ENCODE data around the gene DPEP3. TPM values are rescaled to one million over a fixed set of nuclear protein-coding genes. Genes with fewer than 3 reads are reported as not detected.
A peak's percentile ranks its signal among the peaks of the same experiment; 100 is the strongest.
"Not testable (repeated sequence)": the region's sequence is repeated elsewhere in the genome, so short reads cannot be mapped to it uniquely, and the experiment has no call there.

The DPEP3 gene
- total RNA-seq, 8 experiments from 2014 or later: 0.66 TPM; not detected in 7

DNA sequence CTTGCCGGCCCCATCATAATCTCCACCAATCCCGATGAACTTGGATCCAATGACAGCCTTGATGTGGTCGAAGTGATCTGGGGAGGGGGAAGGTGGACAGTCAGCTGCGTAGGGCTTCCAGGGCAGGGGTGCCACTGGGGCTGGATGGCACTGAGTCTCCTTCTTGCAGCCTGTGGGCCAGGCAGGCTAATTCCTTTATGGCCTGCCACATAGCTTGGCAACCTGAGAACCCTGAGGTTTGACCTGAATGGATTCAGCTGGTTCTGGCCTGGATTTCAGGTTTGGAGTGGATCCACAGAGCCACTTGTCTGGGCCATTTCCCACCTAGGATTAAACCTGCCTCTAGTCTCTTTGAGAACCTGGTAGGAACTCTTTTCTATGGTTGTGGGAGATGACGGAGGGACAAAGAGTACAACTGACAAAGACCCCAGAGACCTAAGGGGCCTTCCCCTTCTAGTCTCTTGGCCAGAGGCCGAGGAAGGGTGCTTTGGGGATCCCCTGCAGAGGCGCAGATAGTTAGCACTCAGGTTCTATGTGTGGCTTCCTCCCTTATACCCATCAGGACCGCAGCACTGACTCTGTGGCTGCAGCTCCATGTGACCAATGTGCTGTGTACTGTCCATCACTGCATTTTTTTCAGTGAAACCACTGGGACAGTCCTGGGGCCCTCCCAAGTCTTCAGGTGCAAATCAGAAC is 9.2 kb upstream of the DPEP3 start:
- Histone ChIP-seq H3K4me3 (no peak overlapping the region), H3K27ac (no peak overlapping the region), H3K4me1 (replicated peaks in 1 of 2) (peaks cover 6 to 11% of the 10 kb centered on the region in 2 donors)
- no peak for ATAC-seq (replicated peaks in 6 of 8)
- WGBS, 10 experiments: 27 to 93% (median 73%) methylated on average over 2 to 6 of the region's 8 CpGs; no CpG with 5 or more reads in 4 of the 10 experiments
- in situ Hi-C loops (cut with MboI; ENCODE audit: low pct_unique_long_range_greater_than_20kb in 2 of 9, low sequenced_read_pairs in 9 of 9, unreplicated experiment in 9 of 9): loop anchor here in 1 of 9 experiments (10.0 kb wide), 1 partner anchor 235 kb away; no protein-coding TSS in a partner anchor

DNA sequence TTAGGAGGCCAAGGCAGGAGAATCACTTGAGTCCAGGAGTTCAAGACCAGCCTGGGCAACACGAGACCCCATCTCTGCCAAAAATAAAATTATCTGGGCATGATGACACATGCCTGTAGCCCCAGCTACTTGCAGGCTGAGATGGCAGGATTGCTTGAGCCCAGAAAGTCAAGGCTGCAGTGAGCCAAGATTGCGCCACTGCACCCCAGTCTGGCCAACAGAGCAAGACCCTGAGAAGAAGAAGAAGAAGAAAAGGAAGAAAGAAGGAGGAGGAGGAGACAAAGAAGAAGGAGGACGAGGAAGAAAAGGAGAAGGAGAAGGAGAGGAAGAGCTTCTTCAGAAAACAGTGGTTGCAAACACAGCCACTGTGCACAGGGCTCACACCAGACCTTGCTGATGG is 8.4 kb upstream of the DPEP3 start:
- ATAC-seq (replicated peaks in 6 of 8): no peak
- H3K4me1 ChIP-seq (replicated peaks in 1 of 2): peaks cover 6 to 11% of the 10 kb centered on the region in 2 donors
- in situ Hi-C loops (cut with MboI; ENCODE audit: low pct_unique_long_range_greater_than_20kb in 2 of 9, low sequenced_read_pairs in 9 of 9, unreplicated experiment in 9 of 9): no loop called here
- 27 to 100% (median 65%) methylated on average over 1 to 3 of the region's 3 CpGs for WGBS, 10 experiments
- no peak overlapping the region for H3K4me3 ChIP-seq
- H3K27ac ChIP-seq: no peak overlapping the region

DNA sequence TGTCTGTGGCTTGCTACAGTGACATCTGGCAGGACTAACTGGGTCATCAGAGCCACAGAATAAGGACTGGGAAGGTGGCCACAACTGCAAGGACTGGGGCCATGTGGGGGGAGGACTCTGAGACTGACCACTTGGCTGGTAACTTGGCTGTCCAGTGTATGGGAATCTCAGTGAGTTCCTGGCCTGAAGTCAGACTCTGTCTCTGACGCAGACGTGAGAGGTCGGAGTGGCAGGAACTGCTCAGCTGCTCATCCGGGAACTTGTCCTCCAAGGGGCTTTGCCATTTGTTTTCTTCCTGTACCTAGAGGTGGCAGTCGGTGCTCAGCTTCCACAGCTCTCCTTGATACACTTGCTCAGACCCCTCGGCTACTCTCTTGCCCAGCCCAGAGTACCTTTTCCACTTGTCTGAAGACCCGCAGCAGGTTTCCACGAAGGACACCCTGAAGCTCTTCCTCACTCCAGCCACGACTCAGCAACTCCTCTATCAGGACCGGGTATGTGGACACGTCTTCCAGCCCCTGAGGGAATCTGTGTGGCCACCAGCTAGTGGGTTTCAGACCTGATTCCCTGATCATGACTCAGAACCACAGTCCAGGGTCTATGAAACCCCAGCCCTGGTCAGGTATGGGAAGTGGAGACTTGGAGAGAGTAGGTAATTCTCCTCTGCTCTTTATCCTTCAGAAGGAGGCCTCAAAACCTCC is 7.3 kb upstream of the DPEP3 start:
- 62 to 81% (median 80%) methylated on average over 1 to 4 of the region's 11 CpGs; no CpG with 5 or more reads in 7 of the 10 experiments for WGBS, 10 experiments
- no peak overlapping the region for H3K27ac ChIP-seq
- ATAC-seq (replicated peaks in 6 of 8): no peak
- in situ Hi-C loops (cut with MboI; ENCODE audit: low pct_unique_long_range_greater_than_20kb in 2 of 9, low sequenced_read_pairs in 9 of 9, unreplicated experiment in 9 of 9): no loop called here
- H3K4me3 ChIP-seq: no peak overlapping the region
- H3K4me1 ChIP-seq (replicated peaks in 1 of 2): peaks cover 6 to 11% of the 10 kb centered on the region in 2 donors

DNA sequence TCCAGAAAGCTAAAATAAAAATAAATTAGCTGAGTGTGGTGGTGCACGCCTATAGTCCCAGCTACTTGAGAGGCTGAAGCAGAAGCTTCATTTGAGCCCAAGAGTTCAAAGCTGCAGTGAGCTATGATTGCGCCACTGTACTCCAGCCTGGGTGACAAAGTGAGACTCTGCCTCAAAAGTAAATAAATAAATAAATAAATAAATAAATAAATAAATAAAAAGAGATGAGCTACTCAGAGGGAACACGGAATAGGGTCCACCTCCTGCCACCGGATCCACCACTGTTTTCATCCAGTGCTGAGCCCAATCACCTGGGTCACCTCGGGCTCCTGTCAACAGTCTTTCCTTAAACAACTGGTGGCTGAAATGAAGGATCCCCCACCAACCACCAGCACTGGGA is 6.7 kb upstream of the DPEP3 start:
- H3K27ac ChIP-seq: no peak overlapping the region
- in situ Hi-C loops (cut with MboI; ENCODE audit: low pct_unique_long_range_greater_than_20kb in 2 of 9, low sequenced_read_pairs in 9 of 9, unreplicated experiment in 9 of 9): no loop called here
- WGBS, 10 experiments: 70 to 100% (median 84%) methylated on average over 1 to 4 of the region's 5 CpGs; no CpG with 5 or more reads in 2 of the 10 experiments

DNA sequence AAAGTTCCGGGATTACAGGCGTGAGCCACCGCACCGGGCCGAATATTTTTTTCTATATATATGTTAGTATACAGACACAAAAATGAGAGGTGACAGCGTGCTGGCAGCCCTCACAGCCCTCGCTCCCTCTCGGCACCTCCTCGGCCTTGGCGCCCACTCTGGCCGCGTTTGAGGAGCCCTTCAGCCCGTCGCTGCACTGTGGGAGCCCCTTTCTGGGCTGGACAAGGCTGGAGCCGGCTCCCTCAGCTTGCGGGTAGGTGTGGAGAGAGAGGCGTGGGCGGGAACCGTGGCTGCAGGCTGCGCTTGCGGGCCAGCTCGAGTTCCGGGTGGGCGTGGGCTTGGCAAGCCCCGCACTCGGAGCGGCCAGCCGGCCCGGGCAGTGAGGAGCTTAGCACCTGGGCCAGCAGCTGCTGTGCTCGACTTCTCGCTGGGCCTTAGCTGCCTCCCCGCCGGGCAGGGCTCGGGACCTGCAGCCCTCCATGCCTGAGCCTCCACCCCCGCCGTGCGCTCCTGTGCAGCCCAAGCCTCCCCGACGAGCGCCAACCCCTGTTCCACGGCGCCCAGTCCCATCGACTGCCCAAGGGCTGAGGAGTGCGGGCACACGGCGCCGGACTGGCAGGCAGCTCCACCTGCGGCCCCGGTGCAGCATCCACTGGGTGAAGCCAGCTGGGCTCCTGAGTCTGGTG is 1.9 kb upstream of the DPEP3 start:
- 85 to 100% (median 94%) methylated on average over 2 to 9 of the region's 49 CpGs; no CpG with 5 or more reads in 5 of the 10 experiments for WGBS, 10 experiments
- ATAC-seq (replicated peaks in 6 of 8): no peak
- Histone ChIP-seq H3K4me3 (no peak overlapping the region), H3K4me1 (replicated peaks in 1 of 2) (peaks cover 6 to 11% of the 10 kb centered on the region in 2 donors), H3K27ac (no peak overlapping the region)
- in situ Hi-C loops (cut with MboI; ENCODE audit: low pct_unique_long_range_greater_than_20kb in 2 of 9, low sequenced_read_pairs in 9 of 9, unreplicated experiment in 9 of 9): no loop called here

More for the DNA sequence above, 6.7 kb upstream of the DPEP3 start:
- Histone ChIP-seq H3K4me3 (no peak overlapping the region), H3K4me1 (replicated peaks in 1 of 2) (peaks cover 6 to 11% of the 10 kb centered on the region in 2 donors)
- no peak for ATAC-seq (replicated peaks in 6 of 8)

DNA sequence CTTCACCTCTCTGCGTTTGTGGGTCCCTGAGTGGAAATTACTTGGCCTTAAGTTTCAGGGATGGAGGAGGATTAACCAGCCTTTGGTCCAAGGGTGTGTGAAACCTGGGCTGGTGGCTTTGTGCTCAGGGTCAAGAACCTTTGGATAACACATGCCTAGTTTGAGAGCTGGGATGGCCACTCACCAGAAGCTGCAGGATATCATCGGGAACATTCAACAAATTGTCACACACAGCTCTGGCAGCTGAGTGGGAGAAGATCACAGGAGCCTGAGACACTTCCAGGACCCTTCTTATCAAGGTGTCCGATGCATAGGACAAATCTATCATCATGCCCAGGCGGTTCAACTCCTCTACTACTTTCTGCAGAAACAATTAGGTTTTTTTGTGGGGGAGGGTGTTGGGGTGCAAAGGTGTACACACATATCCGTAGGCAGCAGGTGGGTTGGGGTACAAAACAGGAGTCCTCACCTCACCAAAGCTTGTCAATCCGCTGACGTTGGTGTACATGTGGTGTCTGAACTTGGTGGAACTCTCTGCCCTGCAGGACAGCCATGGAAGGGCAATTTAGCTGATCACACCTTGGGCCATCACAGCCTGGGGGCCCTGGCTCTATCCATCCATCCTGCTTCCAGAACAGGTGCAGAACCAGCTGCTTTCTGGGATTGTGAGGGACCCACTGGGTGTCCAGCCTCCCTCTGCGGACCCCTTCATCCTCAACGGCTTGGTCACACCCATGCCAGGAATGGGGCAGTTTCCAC is 2.7 kb downstream of the DPEP3 start:
- WGBS, 10 experiments: 40 to 94% (median 76%) methylated on average over 1 to 8 of the region's 9 CpGs; no CpG with 5 or more reads in 5 of the 10 experiments
- in situ Hi-C loops (cut with MboI; ENCODE audit: low pct_unique_long_range_greater_than_20kb in 2 of 9, low sequenced_read_pairs in 9 of 9, unreplicated experiment in 9 of 9): no loop called here
- H3K4me1 ChIP-seq (replicated peaks in 1 of 2): no peaks in the 10 kb centered on the region
- H3K27ac ChIP-seq: no peak overlapping the region
- ATAC-seq (replicated peaks in 6 of 8): no peak
- no peak overlapping the region for H3K4me3 ChIP-seq

DNA sequence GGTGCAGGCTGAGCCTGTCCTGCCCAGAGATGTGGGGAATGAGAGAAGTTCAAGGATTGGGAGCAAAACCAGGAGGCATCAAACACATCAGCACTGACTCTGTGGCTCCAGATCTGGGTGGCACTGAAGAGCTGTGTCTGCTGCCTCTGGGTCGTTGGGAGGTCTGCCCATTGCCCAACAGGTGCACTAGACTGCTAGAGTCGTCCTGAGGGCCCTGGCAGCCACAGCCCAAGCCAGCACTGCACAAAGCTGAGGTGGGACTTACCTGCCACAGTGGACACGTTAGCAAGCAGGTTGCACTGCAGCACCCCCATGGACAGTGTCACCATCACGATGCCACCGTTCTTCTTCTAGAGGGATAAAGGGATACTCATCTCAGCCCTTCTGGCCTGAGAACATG is 3.3 kb downstream of the DPEP3 start:
- no peak for ATAC-seq (replicated peaks in 6 of 8)
- WGBS, 10 experiments: 44% methylated on average over 5 of the region's 5 CpGs; no CpG with 5 or more reads in 9 of the 10 experiments

DNA sequence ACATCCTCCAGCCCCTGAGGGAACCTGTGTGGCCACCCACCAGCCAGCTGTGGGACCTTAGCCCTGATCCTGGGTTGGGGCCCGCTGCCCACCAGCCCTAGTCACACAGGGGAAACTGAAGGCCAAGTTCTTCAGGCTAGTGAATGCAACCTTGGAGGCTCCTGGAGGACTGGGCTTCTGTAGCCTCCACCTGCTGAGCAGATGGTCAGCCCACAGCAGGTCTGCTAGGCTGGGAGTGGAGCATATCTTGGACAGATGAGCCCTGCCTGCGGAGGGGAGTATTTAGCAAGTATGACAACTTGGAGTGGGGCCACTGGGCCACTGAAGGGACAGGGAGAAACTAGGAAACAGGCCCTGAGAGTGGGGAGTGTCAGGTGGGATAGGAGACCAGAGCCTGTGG is 4.1 kb downstream of the DPEP3 start:
- in situ Hi-C loops (cut with MboI; ENCODE audit: low pct_unique_long_range_greater_than_20kb in 2 of 9, low sequenced_read_pairs in 9 of 9, unreplicated experiment in 9 of 9): no loop called here
- Histone ChIP-seq H3K4me3 (no peak overlapping the region), H3K27ac (no peak overlapping the region), H3K4me1 (replicated peaks in 1 of 2) (no peaks in the 10 kb centered on the region)
- ATAC-seq (replicated peaks in 6 of 8): peak in 2 of 8 experiments; percentile 47 to 56
- 50% methylated on average over 1 of the region's 2 CpGs; no CpG with 5 or more reads in 9 of the 10 experiments for WGBS, 10 experiments

More for the DNA sequence above, 3.3 kb downstream of the DPEP3 start:
- Histone ChIP-seq H3K27ac (no peak overlapping the region), H3K4me3 (no peak overlapping the region), H3K4me1 (replicated peaks in 1 of 2) (no peaks in the 10 kb centered on the region)
- in situ Hi-C loops (cut with MboI; ENCODE audit: low pct_unique_long_range_greater_than_20kb in 2 of 9, low sequenced_read_pairs in 9 of 9, unreplicated experiment in 9 of 9): no loop called here

DNA sequence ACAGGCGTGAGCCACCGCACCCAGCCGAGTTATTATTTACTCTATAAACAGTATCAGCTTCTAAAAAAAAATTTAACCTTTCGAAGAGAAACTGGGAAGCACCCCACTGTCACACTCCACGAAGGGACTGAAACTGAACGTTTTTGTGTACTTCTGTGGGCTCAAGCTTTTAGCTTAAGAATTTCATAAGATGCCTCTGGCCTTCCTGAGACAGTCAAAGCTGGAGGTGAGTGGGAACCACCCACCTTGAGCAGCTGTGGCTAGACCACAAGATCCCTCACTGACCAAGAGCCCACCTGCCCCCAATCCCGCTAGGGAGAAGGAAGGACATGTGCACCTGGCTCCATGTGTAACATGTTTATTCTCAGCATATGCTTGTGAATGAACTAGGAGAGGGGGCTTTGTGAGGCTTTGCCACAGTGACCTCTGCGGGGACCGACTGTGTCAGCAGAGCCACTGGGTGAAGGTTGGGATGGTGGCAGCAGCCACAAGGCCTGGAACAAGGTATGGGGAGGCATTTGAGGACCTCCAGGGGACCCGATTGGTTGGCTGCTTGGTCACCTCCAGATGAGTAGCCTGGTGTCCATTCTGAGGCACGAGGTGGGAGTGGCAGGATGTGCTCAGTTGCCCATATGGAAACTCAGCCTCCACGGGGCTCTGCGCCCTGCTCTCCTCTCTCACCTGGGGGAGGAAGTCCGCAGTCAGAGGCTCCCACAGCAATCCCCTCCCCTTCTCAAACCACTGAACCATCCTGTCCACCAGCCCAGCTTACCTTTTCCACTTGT is 4.8 kb downstream of the DPEP3 start:
- Histone ChIP-seq H3K27ac (no peak overlapping the region), H3K4me1 (replicated peaks in 1 of 2) (no peaks in the 10 kb centered on the region), H3K4me3 (no peak overlapping the region)
- ATAC-seq (replicated peaks in 6 of 8): no peak
- in situ Hi-C loops (cut with MboI; ENCODE audit: low pct_unique_long_range_greater_than_20kb in 2 of 9, low sequenced_read_pairs in 9 of 9, unreplicated experiment in 9 of 9): no loop called here
- WGBS, 10 experiments: 0 to 80% (median 65%) methylated on average over 1 to 12 of the region's 14 CpGs; no CpG with 5 or more reads in 3 of the 10 experiments

DNA sequence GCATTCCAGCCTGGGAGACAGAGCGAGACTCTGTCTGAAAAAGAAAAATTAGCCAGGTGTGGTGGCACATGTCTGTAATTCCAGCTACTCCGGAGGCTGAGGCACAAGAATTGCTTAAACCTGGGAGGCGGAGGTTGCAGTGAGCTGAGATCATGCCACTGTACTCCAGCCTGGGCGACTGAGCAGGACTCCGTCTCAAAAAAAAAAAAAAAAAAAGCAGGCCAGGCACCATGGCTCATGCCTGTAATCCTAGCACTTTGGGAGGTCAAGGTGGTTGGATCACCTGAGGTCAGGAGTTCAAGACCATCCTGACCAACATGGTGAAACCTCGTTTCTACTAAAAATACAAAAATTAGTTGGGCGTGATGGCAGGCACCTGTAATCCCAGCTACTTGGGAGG is 8.0 kb downstream of the DPEP3 start:
- in situ Hi-C loops (cut with MboI; ENCODE audit: low pct_unique_long_range_greater_than_20kb in 2 of 9, low sequenced_read_pairs in 9 of 9, unreplicated experiment in 9 of 9); ATAC-seq (replicated peaks in 6 of 8); H3K4me3 ChIP-seq; H3K27ac ChIP-seq; H3K4me1 ChIP-seq (replicated peaks in 1 of 2): not testable (repeated sequence)
- 60 to 100% (median 81%) methylated on average over 1 to 3 of the region's 7 CpGs; no CpG with 5 or more reads in 1 of the 10 experiments for WGBS, 10 experiments

DNA sequence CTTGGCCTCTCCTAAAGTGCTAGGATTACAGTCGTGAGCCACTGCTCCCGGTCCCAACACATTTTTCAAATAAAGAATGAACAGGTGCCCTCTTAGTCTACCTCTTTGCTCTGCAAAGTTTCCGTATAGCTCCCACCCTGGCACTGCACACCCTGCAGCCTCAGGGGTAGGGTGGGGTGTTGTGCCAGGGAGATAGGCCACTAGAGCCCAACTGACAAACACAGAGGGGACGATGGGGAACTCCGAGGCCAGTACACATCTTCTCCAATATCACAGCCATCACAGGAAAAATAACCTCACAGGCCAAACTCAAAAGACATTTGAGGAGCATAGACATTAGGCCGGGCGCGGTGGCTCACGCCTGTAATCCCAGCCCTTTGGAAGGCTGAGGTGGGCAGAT is 9.2 kb downstream of the DPEP3 start:
- 80 to 100% (median 89%) methylated on average over 2 to 7 of the region's 9 CpGs; no CpG with 5 or more reads in 2 of the 10 experiments for WGBS, 10 experiments
- Histone ChIP-seq H3K4me1 (replicated peaks in 1 of 2) (peaks cover 0 to 5% of the 10 kb centered on the region in 2 donors), H3K4me3 (no peak overlapping the region), H3K27ac (no peak overlapping the region)
- ATAC-seq (replicated peaks in 6 of 8): no peak
- in situ Hi-C loops (cut with MboI; ENCODE audit: low pct_unique_long_range_greater_than_20kb in 2 of 9, low sequenced_read_pairs in 9 of 9, unreplicated experiment in 9 of 9): no loop called here

Measured in motor neuron (in vitro differentiated cells).